SK-MEL-5 (cell line): Measurements from ENCODE around the gene C3orf18. TPM values are rescaled to one million over a fixed set of nuclear protein-coding genes. Genes with fewer than 3 reads are reported as not detected.

Source experiments
- DNase-seq: peaks from one replicate; pipeline ENCODE4 v3.0.0-alpha.2; 2016; ENCODE audit warnings: low read depth, low spot score
- in situ Hi-C: cut with HindIII; loops from 2 replicates; pipeline ENCODE4 v1.10.0; 2016; ENCODE audit warnings: low sequenced_read_pairs, high pct_unique_total_duplicates, low pct_unique_long_range_greater_than_20kb
- total RNA-seq: library from RNA; depleted of rRNA; stranded (reverse); fragments of >200 nt; shearing (Covaris generic); gene quantifications from 2 replicates; pipeline ENCODE4 v1.2.3, GENCODE V29; 2014

Gene C3orf18
- total RNA-seq, 1 experiment from 2014 or later = 4.0 TPM

- in situ Hi-C loops = no loop called here
Measured at GRCh38 chr3:50567011-50567385, 549 bp downstream of the C3orf18 start.

GRCh38 chr3:50564321-50564720 is 3.2 kb downstream of the C3orf18 start:
- DNase-seq = no peak
- in situ Hi-C loops = no loop called here

More at GRCh38 chr3:50567011-50567385, 549 bp downstream of the C3orf18 start:
- no peak for DNase-seq

GRCh38 chr3:50563867-50564266 is 3.7 kb downstream of the C3orf18 start:
- no peak for DNase-seq
- in situ Hi-C loops = no loop called here

- no peak for DNase-seq
- in situ Hi-C loops = no loop called here
Measured at GRCh38 chr3:50562861-50563260, 4.7 kb downstream of the C3orf18 start.

GRCh38 chr3:50559702-50560101 is 7.8 kb downstream of the C3orf18 start:
- in situ Hi-C loops = no loop called here
- DNase-seq = no peak

- in situ Hi-C loops = no loop called here
- no peak for DNase-seq
Measured at GRCh38 chr3:50557915-50558314, 9.6 kb downstream of the C3orf18 start.

- no peak for DNase-seq
Measured at GRCh38 chr3:50557106-50557505, 10.4 kb downstream of the C3orf18 start.

GRCh38 chr3:50554553-50554952 is 13.0 kb downstream of the C3orf18 start:
- DNase-seq = no peak
- in situ Hi-C loops = no loop called here

More at GRCh38 chr3:50557106-50557505, 10.4 kb downstream of the C3orf18 start:
- in situ Hi-C loops = no loop called here

GRCh38 chr3:50552598-50552997 is 14.9 kb downstream of the C3orf18 start:
- in situ Hi-C loops = no loop called here

GRCh38 chr3:50551681-50552435 is 15.7 kb downstream of the C3orf18 start:
- in situ Hi-C loops = no loop called here
- DNase-seq = no peak

More at GRCh38 chr3:50552598-50552997, 14.9 kb downstream of the C3orf18 start:
- DNase-seq = no peak

- DNase-seq = no peak
- in situ Hi-C loops = no loop called here
Measured at GRCh38 chr3:50551054-50551659, 16.4 kb downstream of the C3orf18 start.

- DNase-seq = peak; percentile 66
- in situ Hi-C loops = no loop called here
Measured at GRCh38 chr3:50550079-50550736, 17.3 kb downstream of the C3orf18 start.

GRCh38 chr3:50549226-50549625 is 18.3 kb downstream of the C3orf18 start:
- in situ Hi-C loops = no loop called here

GRCh38 chr3:50545781-50546180 is 21.8 kb downstream of the C3orf18 start:
- in situ Hi-C loops = no loop called here
- no peak for DNase-seq

More at GRCh38 chr3:50549226-50549625, 18.3 kb downstream of the C3orf18 start:
- no peak for DNase-seq

- peak; percentile 75 for DNase-seq
- in situ Hi-C loops = no loop called here
Measured at GRCh38 chr3:50542177-50543034, 25.1 kb downstream of the C3orf18 start.

GRCh38 chr3:50539356-50540286 is 27.9 kb downstream of the C3orf18 start:
- in situ Hi-C loops = no loop called here
- no peak for DNase-seq
